Kidney (tissue), 14 donors: ENCODE data around the gene ERGIC1. TPM values are rescaled to one million over a fixed set of nuclear protein-coding genes. Genes with fewer than 3 reads are reported as not detected.

Experiments used
- DNase-seq, 5 donors: peaks; one replicate each; pipeline ENCODE4 v3.0.0-alpha.2; 2013 to 2020
- FAIRE-seq: peaks from 2 replicates; lab custom pipeline; 2012; peaks lifted over from hg19 to GRCh38; lab: Jason Lieb, UNC
- H3K27ac ChIP-seq, 2 donors: one replicate each; pipeline ENCODE4 v1.7.0; 2013; ENCODE audit warnings: low read depth in 2 of 2, low read length in 2 of 2, inconsistent platforms in 1 of 2
- H3K27me3 ChIP-seq: one replicate; pipeline ENCODE4 v1.7.1; 2013; ENCODE audit warnings: low read length, inconsistent platforms; ENCODE audit not compliant: control insufficient read depth, insufficient read depth
- H3K36me3 ChIP-seq, 3 donors: one replicate each; pipeline versions ENCODE4 v1.7.0 to v1.7.1; 2013; ENCODE audit warnings: low read length in 3 of 3, control low read depth in 1 of 3, inconsistent platforms in 1 of 3; ENCODE audit not compliant: insufficient read depth in 3 of 3, control insufficient read depth in 2 of 3
- H3K4me1 ChIP-seq, 3 donors: one replicate each; pipeline versions ENCODE4 v1.7.0 to v1.7.1; 2013; ENCODE audit warnings: low read length in 3 of 3, inconsistent platforms in 1 of 3, low read depth in 1 of 3; ENCODE audit not compliant: control insufficient read depth in 2 of 3, insufficient read depth in 2 of 3
- H3K4me3 ChIP-seq, 3 donors: one replicate each; pipeline versions ENCODE4 v1.7.0 to v1.8.1; 2013; ENCODE audit warnings: low read length in 3 of 3, control low read depth in 1 of 3, inconsistent platforms in 1 of 3
- H3K9ac ChIP-seq, 3 donors: one replicate each; pipeline versions ENCODE4 v1.7.0 to v1.7.1; 2013; ENCODE audit warnings: low read length in 3 of 3, control low read depth in 1 of 3, inconsistent platforms in 1 of 3
- H3K9me3 ChIP-seq, 3 donors: one replicate each; pipeline versions ENCODE4 v1.7.0 to v1.7.1; 2013; ENCODE audit warnings: low read length in 3 of 3, control low read depth in 1 of 3, inconsistent platforms in 1 of 3; ENCODE audit not compliant: control insufficient read depth in 2 of 3, insufficient read depth in 1 of 3
- intact Hi-C: fragments of 100-400 bp; cut with DNase I; formaldehyde crosslinking; loops from one replicate; pipeline ENCODE4 v1.11.1; 2022
- polyA plus RNA-seq: library from polyadenylated mRNA; stranded (reverse); fragments of 350-450 nt; fragmentation: Illumina TruSeq; extraction: RNeasy Lipid Tissue Mini Kit (QIAGEN cat#74804); gene quantifications from one replicate; pipeline ENCODE4 v1.2.3, GENCODE V29; 2014; ENCODE audit warnings: low read depth, low replicate concordance; ENCODE audit not compliant: insufficient read depth
- total RNA-seq: library from RNA; stranded (reverse); fragmentation: NEBNext Ultra II Directional; extraction: Animal tissue kit (Norgen Biotek cat#: 25700); gene quantifications from one replicate; pipeline ENCODE4 v1.2.1, GENCODE V29; 2021
- TF ChIP-seq, protein P1 (sequence below): IDR thresholded peaks from 3 replicates; pipeline ENCODE4 v1.5.1; 2012; ENCODE audit warnings: mild to moderate bottlenecking, moderate library complexity, borderline replicate concordance; ENCODE audit not compliant: insufficient read depth; ENCODE audit errors: extremely low read depth
- donor health status: control.
- donor health status: control.
- donor health status: control.
- donor health status: control.
- donor health status: control.
- donor health status: DM: yes; HTN: yes; CAD: no.
- donor health status: Normal renal cell carcinoma (clear cell type).

Gene ERGIC1
- total and polyA plus RNA-seq, 2 donors from 2014 or later, result 88.0 to 183 TPM

DNA sequence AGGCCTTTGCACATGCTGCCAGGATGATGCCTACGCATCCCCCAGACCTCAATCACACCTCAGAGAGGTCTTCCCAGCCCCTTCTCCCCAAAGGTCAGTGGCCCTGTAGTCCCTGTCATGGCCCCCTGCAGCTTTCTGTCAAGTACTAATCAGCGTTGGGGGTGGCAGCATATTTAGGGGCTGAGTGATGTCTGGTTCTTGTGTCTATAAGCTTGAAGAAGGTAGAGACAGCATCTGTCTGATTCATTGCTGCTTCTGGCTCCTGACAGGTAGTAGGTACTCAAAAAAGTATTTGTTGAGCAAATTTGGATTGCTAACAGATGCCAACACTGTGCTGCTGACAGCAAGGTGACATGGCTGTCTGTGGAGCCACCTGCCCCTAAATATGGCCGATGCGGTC, 73.6 kb downstream of the ERGIC1 start:
- no peak overlapping the region for H3K9ac ChIP-seq
- no peaks in the 10 kb centered on the region for H3K27me3 ChIP-seq
- no peak overlapping the region for H3K27ac ChIP-seq
- FAIRE-seq (no peak), DNase-seq (peak in 1 of 5 donors; percentile 33)
- peaks cover 0 to 7% (median 2%) of the 10 kb centered on the region in 3 donors for H3K36me3 ChIP-seq
- TF ChIP-seq, protein P1, sequence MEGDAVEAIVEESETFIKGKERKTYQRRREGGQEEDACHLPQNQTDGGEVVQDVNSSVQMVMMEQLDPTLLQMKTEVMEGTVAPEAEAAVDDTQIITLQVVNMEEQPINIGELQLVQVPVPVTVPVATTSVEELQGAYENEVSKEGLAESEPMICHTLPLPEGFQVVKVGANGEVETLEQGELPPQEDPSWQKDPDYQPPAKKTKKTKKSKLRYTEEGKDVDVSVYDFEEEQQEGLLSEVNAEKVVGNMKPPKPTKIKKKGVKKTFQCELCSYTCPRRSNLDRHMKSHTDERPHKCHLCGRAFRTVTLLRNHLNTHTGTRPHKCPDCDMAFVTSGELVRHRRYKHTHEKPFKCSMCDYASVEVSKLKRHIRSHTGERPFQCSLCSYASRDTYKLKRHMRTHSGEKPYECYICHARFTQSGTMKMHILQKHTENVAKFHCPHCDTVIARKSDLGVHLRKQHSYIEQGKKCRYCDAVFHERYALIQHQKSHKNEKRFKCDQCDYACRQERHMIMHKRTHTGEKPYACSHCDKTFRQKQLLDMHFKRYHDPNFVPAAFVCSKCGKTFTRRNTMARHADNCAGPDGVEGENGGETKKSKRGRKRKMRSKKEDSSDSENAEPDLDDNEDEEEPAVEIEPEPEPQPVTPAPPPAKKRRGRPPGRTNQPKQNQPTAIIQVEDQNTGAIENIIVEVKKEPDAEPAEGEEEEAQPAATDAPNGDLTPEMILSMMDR, result no peak
- H3K9me3 ChIP-seq, result no peaks in the 10 kb centered on the region
- intact Hi-C loops, result no loop called here
- peaks cover 0 to 27% (median 22%) of the 10 kb centered on the region in 3 donors for H3K4me1 ChIP-seq
- H3K4me3 ChIP-seq, result no peak overlapping the region

- H3K4me3 ChIP-seq, result no peak overlapping the region
- peaks cover 0 to 18% (median 15%) of the 10 kb centered on the region in 3 donors for H3K4me1 ChIP-seq
- H3K27me3 ChIP-seq, result no peaks in the 10 kb centered on the region
- TF ChIP-seq, protein P1, result no peak
- peak in 2 of 5 donors; percentile 31 for DNase-seq
- intact Hi-C loops, result no loop called here
- H3K27ac ChIP-seq, result no peak overlapping the region
- H3K9ac ChIP-seq, result no peak overlapping the region
- peaks cover 0 to 13% (median 9%) of the 10 kb centered on the region in 3 donors for H3K36me3 ChIP-seq
- H3K9me3 ChIP-seq, result no peaks in the 10 kb centered on the region
- no peak for FAIRE-seq
Measured at GRCh38 chr5:172908662-172909061, 74.6 kb downstream of the ERGIC1 start.

GRCh38 chr5:172909931-172910502, 76.0 kb downstream of the ERGIC1 start:
- TF ChIP-seq, protein P1, result no peak
- no peak for FAIRE-seq
- intact Hi-C loops, result no loop called here
- peak in 3 of 5 donors; percentile 57 to 77 (median 76) for DNase-seq
- H3K9me3 ChIP-seq, result no peaks in the 10 kb centered on the region
- no peak overlapping the region for H3K9ac ChIP-seq
- H3K4me3 ChIP-seq, result no peak overlapping the region
- peaks cover 0 to 19% (median 9%) of the 10 kb centered on the region in 3 donors for H3K36me3 ChIP-seq
- H3K27ac ChIP-seq, result no peak overlapping the region
- peaks cover 0 to 4% (median 4%) of the 10 kb centered on the region in 3 donors for H3K4me1 ChIP-seq
- H3K27me3 ChIP-seq, result no peaks in the 10 kb centered on the region
